A549 treated with AZD2906 at 1 μM for 4 hours (cell line): Measurements from ENCODE around the gene FAM135A. TPM values are rescaled to one million over a fixed set of nuclear protein-coding genes. Genes with fewer than 3 reads are reported as not detected.

Experiments
- total RNA-seq: library from RNA; stranded (reverse); fragments of 200-300 nt; extraction: Qiagen RNA extraction; gene quantifications from 5 replicates; pipeline ENCODE4 v1.2.3, GENCODE V29; 2022

FAM135A gene
- 12.0 to 13.9 TPM (median 13.1 TPM) in 5 replicates for total RNA-seq

DNA sequence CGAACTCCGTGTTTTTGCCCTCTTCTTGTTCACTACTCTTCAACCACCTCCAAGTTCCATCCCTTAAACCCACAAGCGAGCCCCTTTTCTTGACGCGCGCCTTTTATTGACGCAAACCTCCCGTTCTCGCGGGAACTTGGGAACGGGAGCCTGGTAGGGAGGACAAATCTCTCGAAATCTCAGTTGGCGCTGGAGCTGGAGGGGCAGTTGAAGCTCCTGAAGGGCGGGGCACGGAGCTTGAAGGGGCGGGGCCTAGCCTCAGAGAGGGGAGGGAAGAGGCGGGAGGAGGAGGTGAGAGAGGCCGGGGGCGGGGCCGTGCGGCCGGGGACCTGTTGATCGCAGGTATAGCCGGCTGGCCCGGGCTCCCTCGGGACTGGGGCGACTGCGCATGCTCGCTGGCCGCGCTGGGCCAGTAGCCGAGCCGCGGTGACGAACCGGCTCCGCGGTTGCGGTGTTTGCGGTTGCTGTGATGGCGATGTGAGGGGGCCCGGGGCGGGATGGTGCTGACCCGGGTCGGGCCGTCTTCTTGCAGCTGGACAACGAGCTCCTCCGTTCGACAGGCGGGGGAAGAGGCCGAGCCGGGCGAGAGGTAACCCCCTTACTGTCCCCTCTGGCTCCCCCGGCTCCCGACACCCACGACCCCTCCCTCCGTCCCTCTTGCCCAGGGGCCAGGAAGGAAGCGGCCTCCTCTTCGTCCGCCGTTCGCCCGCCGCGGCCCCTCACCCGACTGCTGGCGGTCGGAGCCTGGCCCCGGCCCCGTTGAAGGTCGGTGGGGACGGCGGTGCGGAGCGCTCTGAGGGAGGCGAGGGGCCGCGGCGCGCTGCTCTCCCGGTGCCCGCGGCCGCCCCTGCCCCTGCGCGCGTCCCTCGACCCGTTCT is at the start of gene FAM135A:
Gene FAM135A (plus strand): TSS at position 395 of the 878 bp plus-strand sequence. CDS start 14,835 bp downstream, outside the sequence.

DNA sequence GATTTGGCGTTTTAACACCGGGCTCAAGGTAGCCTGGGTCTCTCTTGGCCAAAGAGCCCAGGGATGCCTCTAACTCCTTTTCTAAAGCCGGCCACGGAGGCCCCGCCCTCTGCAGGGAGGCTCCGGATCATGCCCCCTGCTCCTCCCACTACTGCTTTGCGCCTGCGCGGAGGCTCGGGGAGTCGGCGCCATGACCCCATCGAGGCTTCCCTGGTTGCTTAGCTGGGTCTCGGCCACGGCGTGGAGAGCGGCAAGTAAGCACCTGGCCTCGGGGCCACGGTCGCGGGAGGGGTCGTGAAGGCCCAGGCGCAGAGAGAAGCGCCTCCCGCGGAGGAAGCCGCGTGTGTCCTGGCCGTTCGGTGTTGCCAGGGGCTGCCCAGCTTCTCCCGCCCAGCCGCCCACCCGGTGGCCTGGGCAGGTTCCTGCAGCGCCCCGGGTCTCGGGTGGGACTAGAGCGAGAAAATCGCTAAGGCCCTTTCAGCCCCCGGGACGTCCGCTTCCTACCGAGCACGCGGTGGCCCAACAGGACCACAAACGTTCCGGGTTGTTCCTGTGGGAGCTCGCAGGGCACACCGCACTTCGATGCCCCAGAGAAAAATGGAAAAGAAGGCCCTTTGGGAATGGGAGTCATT is 153.6 kb downstream of the FAM135A start, which contains the start of gene SDHAF4:
Gene SDHAF4 (plus strand): TSS at position 180 of the 632 bp plus-strand sequence. CDS start 11 bp downstream, at position 191.

Other genes with a start within 250 kb of the FAM135A start
- 0.06 TPM in 1 of 5 replicates, not detected in the others for gene COL9A1, start 110.4 kb upstream of the FAM135A start, total RNA-seq
- 3.2 to 5.6 TPM (median 4.3 TPM) in 5 replicates for gene SDHAF4, start 153.4 kb downstream of the FAM135A start, total RNA-seq